Ovary (tissue), 3 donors: ENCODE results near the gene NRIP1.

Experiments used
- CTCF ChIP-seq, 3 donors: fragments of 450-650 bp in 2 of 3; fragments of 200-600 bp in 1 of 3; IDR thresholded peaks; one replicate each; pipeline versions ENCODE4 v1.5.1 to v1.8.0; 2016 to 2022; ENCODE audit warnings: antibody characterized with exemption in 3 of 3, mild to moderate bottlenecking in 1 of 3
- EP300 ChIP-seq: sonication (generic); formaldehyde crosslinking; IDR thresholded peaks from one replicate; pipeline ENCODE4 v1.6.1; 2017; ENCODE audit warnings: antibody characterized with exemption
- donor health status: DM: no; HTN: no; CAD: no.

GRCh38 chr21:15037900-15038293, 26.9 kb downstream of the NRIP1 start:
- TF ChIP-seq CTCF (IDR thresholded peaks at IDR 0.05), result no peak
- no peak for TF ChIP-seq EP300
